SK-N-SH (cell line): ENCODE data around the gene OSBP. TPM values are rescaled to one million over a fixed set of nuclear protein-coding genes. Genes with fewer than 3 reads are reported as not detected.

Source experiments
- CTCF ChIA-PET: fragments of 300-600, 350-600 bp; formaldehyde crosslinking; extraction: SDS; loops from one replicate; lab custom pipeline; 2021; lab: Yijun Ruan, JAX
- POLR2A ChIA-PET: fragments of 350-600 bp; sonication (Branson Sonifier 250); formaldehyde crosslinking; extraction: SDS; loops from one replicate; lab custom pipeline; 2020; ENCODE audit warnings: antibody characterized with exemption, inconsistent platforms; lab: Yijun Ruan, JAX
- DNase-seq: peaks from one replicate; pipeline ENCODE4 v3.0.0; 2012
- H2AFZ ChIP-seq: fragments of 200-600 bp; sonication (generic); 2 replicates; pipeline ENCODE4 v1.8.1; 2016; ENCODE audit warnings: antibody characterized with exemption, mild to moderate bottlenecking, low read depth
- H3F3A ChIP-seq: fragments of 200-600 bp; sonication (generic); replicated peaks from 2 replicates; pipeline ENCODE3; 2016; ENCODE audit warnings: antibody characterized with exemption, mild to moderate bottlenecking; ENCODE audit not compliant: insufficient read depth
- H3K27ac ChIP-seq, 2 experiments: fragments of 200-500 bp in 1 of 2; fragments of 200-600 bp in 1 of 2; sonication (Bioruptor generic) in 1 of 2; sonication (generic), shearing (Covaris generic) in 1 of 2; 2 replicates each; pipeline versions ENCODE4 v1.5.1 to v1.6.1; 2014 to 2016; ENCODE audit warnings: low read depth in 2 of 2, inconsistent platforms in 1 of 2, low read length in 1 of 2, mild to moderate bottlenecking in 1 of 2, mixed read lengths in 1 of 2
- H3K27me3 ChIP-seq: fragments of 200-600 bp; sonication (generic), shearing (Covaris generic); 2 replicates; pipeline ENCODE4 v1.6.1; 2016; ENCODE audit warnings: mixed run types; ENCODE audit not compliant: insufficient read depth
- H3K36me3 ChIP-seq, 2 experiments: fragments of 200-500 bp in 1 of 2; fragments of 200-600 bp in 1 of 2; sonication (Bioruptor generic) in 1 of 2; sonication (generic) in 1 of 2; replicated peaks in 1 of 2; 2 replicates each; pipeline versions ENCODE3 to v1.5.1; 2014 to 2016; ENCODE audit warnings: low read length in 1 of 2, mild to moderate bottlenecking in 1 of 2; ENCODE audit not compliant: insufficient read depth in 2 of 2, control insufficient read depth in 1 of 2
- H3K4me1 ChIP-seq, 2 experiments: fragments of 200-500 bp in 1 of 2; fragments of 200-600 bp in 1 of 2; sonication (Bioruptor generic) in 1 of 2; sonication (generic), shearing (Covaris generic) in 1 of 2; 2 replicates each; pipeline versions ENCODE4 v1.5.1 to v1.6.1; 2014 to 2016; ENCODE audit warnings: low read depth in 1 of 2, low read length in 1 of 2, mixed run types in 1 of 2; ENCODE audit not compliant: insufficient read depth in 2 of 2, control insufficient read depth in 1 of 2
- H3K4me2 ChIP-seq: fragments of 200-600 bp; sonication (generic), shearing (Covaris generic); 2 replicates; pipeline ENCODE4 v1.6.1; 2017; ENCODE audit warnings: mixed run types
- H3K4me3 ChIP-seq, 2 experiments: fragments of 200-500 bp in 1 of 2; fragments of 200-600 bp in 1 of 2; sonication (Bioruptor generic) in 1 of 2; sonication (generic), shearing (Covaris generic) in 1 of 2; 2 replicates each; pipeline versions ENCODE4 v1.5.1 to v1.8.1; 2014 to 2016; ENCODE audit warnings: low read depth in 2 of 2, inconsistent platforms in 1 of 2, low read length in 1 of 2, mild to moderate bottlenecking in 1 of 2, mixed read lengths in 1 of 2, moderate library complexity in 1 of 2
- H3K79me2 ChIP-seq: fragments of 200-600 bp; sonication (generic); 2 replicates; pipeline ENCODE4 v1.8.1; 2017; ENCODE audit warnings: mild to moderate bottlenecking; ENCODE audit not compliant: insufficient read depth
- H3K9ac ChIP-seq: fragments of 200-600 bp; sonication (generic); 2 replicates; pipeline ENCODE4 v1.6.1; 2017; ENCODE audit warnings: mixed run types
- H3K9me2 ChIP-seq: fragments of 200-600 bp; sonication (generic); 2 replicates; pipeline ENCODE4 v1.6.1; 2017; ENCODE audit warnings: mixed run types
- H3K9me3 ChIP-seq: fragments of 200-600 bp; sonication (generic); 2 replicates; pipeline ENCODE4 v1.6.1; 2017; ENCODE audit warnings: mixed run types, mild to moderate bottlenecking, moderate library complexity
- H4K20me1 ChIP-seq: fragments of 200-600 bp; sonication (generic); 2 replicates; pipeline ENCODE4 v1.6.1; 2017; ENCODE audit warnings: mild to moderate bottlenecking, mixed run types; ENCODE audit not compliant: insufficient read depth
- CHD2 ChIP-seq: fragments of 150-350 bp; IDR thresholded peaks from 2 replicates; pipeline ENCODE4 v1.6.1; 2018; ENCODE audit warnings: low read length; ENCODE audit not compliant: partially characterized antibody
- CTCF ChIP-seq: fragments of 200-600 bp; sonication (generic); IDR thresholded peaks from 2 replicates; pipeline ENCODE4 v1.6.1; 2017; ENCODE audit warnings: antibody characterized with exemption, mild to moderate bottlenecking, moderate library complexity
- EP300 ChIP-seq, 2 experiments: IDR thresholded peaks; 2 replicates each; pipeline versions ENCODE4 v1.4.0 to v1.6.1; 2012; ENCODE audit warnings: borderline replicate concordance in 1 of 2, low read depth in 1 of 2, low read length in 1 of 2
- FOSL2 ChIP-seq: IDR thresholded peaks from 2 replicates; pipeline ENCODE4 v1.4.0; 2012; ENCODE audit warnings: low read depth, mild to moderate bottlenecking, moderate library complexity, borderline replicate concordance
- GATA2 ChIP-seq: sonication (generic); formaldehyde crosslinking; IDR thresholded peaks from 2 replicates; pipeline ENCODE4 v1.5.0; 2020; ENCODE audit warnings: mild to moderate bottlenecking, missing genetic modification reagents
- MEF2A ChIP-seq: IDR thresholded peaks from 2 replicates; pipeline ENCODE4 v1.4.0; 2012; ENCODE audit warnings: low read depth, borderline replicate concordance
- NRF1 ChIP-seq: IDR thresholded peaks from 2 replicates; pipeline ENCODE4 v1.6.1; 2012; ENCODE audit warnings: low read depth, mild to moderate bottlenecking, low read length
- PBX3 ChIP-seq: IDR thresholded peaks from 2 replicates; pipeline ENCODE4; 2012
- POLR2AphosphoS5 ChIP-seq: IDR thresholded peaks from 2 replicates; pipeline ENCODE4 v1.6.1; 2012; ENCODE audit warnings: low read depth, low read length
- RFX5 ChIP-seq: IDR thresholded peaks from 2 replicates; pipeline ENCODE4 v1.6.1; 2012; ENCODE audit warnings: mild to moderate bottlenecking, improper control_type of control experiment, low read length
- RXRA ChIP-seq: IDR thresholded peaks from 2 replicates; pipeline ENCODE4 v1.4.0; 2012; ENCODE audit warnings: low read depth, mild to moderate bottlenecking, borderline replicate concordance
- SMC3 ChIP-seq: IDR thresholded peaks from 2 replicates; pipeline ENCODE4 v1.6.1; 2012; ENCODE audit warnings: low read depth, low read length, improper control_type of control experiment
- TAF1 ChIP-seq: IDR thresholded peaks from 2 replicates; pipeline ENCODE4 v1.6.1; 2012; ENCODE audit warnings: low read depth, mild to moderate bottlenecking, low read length, moderate library complexity, borderline replicate concordance
- WGBS: methylation state at CpG from one replicate; pipeline ENCODE4 v1.1.6; 2017; ENCODE audit warnings: low lambda C conversion rate; 5-methylcytosine and 5-hydroxymethylcytosine counted together
- polyA plus RNA-seq, 3 experiments: library from polyadenylated mRNA; depleted of rRNA; stranded (reverse); fragments of >200 nt; gene quantifications; 2 replicates each; pipeline ENCODE4 v1.2.3, GENCODE V29; 2012
- TF ChIP-seq, protein P1 (sequence below): fragments of 150-350 bp; IDR thresholded peaks from 2 replicates; pipeline ENCODE4 v1.6.1; 2017; ENCODE audit warnings: antibody characterized with exemption, low read length, low read depth, borderline replicate concordance
- TF ChIP-seq, protein P2 (sequence below): IDR thresholded peaks from 2 replicates; pipeline ENCODE4 v1.4.0; 2012; ENCODE audit warnings: low read depth, borderline replicate concordance
- TF ChIP-seq, protein P3 (sequence below): IDR thresholded peaks from 2 replicates; pipeline ENCODE4 v1.6.1; 2012; ENCODE audit warnings: mild to moderate bottlenecking, low read depth, low read length, moderate library complexity

OSBP gene
- polyA plus RNA-seq, 1 of the 3 experiments (the other 2 are of a cell fraction), result 12.1 TPM

GRCh38 chr11:59534676-59535075 is 80.9 kb downstream of the OSBP start:
- Histone ChIP-seq H3K4me1 (no peaks in the 10 kb centered on the region), H3K27ac (no peak overlapping the region), H3K79me2 (no peaks in the 10 kb centered on the region), H2AFZ (no peak overlapping the region), H3K9me2 (no peaks in the 10 kb centered on the region), H3K9ac (no peak overlapping the region), H4K20me1 (no peaks in the 10 kb centered on the region), H3K9me3 (no peaks in the 10 kb centered on the region), H3F3A (peaks cover 16% of the 10 kb centered on the region), H3K4me2 (no peak overlapping the region), H3K27me3 (no peaks in the 10 kb centered on the region), H3K36me3 (no peaks in the 10 kb centered on the region), H3K4me3 (no peak overlapping the region)
- 47% methylated on average over 1 of the region's 1 CpG for WGBS
- ChIA-PET POLR2A (no interaction called here), CTCF (interaction anchor here (2.3 kb wide), 1 partner anchor 146 kb away, joined by 8 read pairs; no protein-coding TSS in a partner anchor)
- TF ChIP-seq, protein P1, sequence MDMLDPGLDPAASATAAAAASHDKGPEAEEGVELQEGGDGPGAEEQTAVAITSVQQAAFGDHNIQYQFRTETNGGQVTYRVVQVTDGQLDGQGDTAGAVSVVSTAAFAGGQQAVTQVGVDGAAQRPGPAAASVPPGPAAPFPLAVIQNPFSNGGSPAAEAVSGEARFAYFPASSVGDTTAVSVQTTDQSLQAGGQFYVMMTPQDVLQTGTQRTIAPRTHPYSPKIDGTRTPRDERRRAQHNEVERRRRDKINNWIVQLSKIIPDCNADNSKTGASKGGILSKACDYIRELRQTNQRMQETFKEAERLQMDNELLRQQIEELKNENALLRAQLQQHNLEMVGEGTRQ, result no peak
- TF ChIP-seq PBX3, result no peak
- TF ChIP-seq, protein P2, sequence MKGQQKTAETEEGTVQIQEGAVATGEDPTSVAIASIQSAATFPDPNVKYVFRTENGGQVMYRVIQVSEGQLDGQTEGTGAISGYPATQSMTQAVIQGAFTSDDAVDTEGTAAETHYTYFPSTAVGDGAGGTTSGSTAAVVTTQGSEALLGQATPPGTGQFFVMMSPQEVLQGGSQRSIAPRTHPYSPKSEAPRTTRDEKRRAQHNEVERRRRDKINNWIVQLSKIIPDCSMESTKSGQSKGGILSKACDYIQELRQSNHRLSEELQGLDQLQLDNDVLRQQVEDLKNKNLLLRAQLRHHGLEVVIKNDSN, result no peak
- TF ChIP-seq MEF2A, result no peak
- no peak for TF ChIP-seq FOSL2
- no peak for TF ChIP-seq TAF1
- no peak for TF ChIP-seq SMC3
- TF ChIP-seq CHD2, result no peak
- no peak for TF ChIP-seq POLR2AphosphoS5
- TF ChIP-seq RXRA, result no peak
- TF ChIP-seq RFX5, result no peak
- no peak for TF ChIP-seq EP300 (IDR thresholded peaks at IDR 0.05; ENCODE audit: borderline replicate concordance in 1 of 2, low read depth in 1 of 2, low read length in 1 of 2)
- no peak for TF ChIP-seq CTCF
- TF ChIP-seq, protein P3, sequence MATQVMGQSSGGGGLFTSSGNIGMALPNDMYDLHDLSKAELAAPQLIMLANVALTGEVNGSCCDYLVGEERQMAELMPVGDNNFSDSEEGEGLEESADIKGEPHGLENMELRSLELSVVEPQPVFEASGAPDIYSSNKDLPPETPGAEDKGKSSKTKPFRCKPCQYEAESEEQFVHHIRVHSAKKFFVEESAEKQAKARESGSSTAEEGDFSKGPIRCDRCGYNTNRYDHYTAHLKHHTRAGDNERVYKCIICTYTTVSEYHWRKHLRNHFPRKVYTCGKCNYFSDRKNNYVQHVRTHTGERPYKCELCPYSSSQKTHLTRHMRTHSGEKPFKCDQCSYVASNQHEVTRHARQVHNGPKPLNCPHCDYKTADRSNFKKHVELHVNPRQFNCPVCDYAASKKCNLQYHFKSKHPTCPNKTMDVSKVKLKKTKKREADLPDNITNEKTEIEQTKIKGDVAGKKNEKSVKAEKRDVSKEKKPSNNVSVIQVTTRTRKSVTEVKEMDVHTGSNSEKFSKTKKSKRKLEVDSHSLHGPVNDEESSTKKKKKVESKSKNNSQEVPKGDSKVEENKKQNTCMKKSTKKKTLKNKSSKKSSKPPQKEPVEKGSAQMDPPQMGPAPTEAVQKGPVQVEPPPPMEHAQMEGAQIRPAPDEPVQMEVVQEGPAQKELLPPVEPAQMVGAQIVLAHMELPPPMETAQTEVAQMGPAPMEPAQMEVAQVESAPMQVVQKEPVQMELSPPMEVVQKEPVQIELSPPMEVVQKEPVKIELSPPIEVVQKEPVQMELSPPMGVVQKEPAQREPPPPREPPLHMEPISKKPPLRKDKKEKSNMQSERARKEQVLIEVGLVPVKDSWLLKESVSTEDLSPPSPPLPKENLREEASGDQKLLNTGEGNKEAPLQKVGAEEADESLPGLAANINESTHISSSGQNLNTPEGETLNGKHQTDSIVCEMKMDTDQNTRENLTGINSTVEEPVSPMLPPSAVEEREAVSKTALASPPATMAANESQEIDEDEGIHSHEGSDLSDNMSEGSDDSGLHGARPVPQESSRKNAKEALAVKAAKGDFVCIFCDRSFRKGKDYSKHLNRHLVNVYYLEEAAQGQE, result no peak
- TF ChIP-seq GATA2 (CRISPR knock-in tag), result no peak
- TF ChIP-seq NRF1, result no peak
- DNase-seq, result no peak
